ENCODE data around the gene SIGLEC9. TPM values are rescaled to one million over a fixed set of nuclear protein-coding genes. Genes with fewer than 3 reads are reported as not detected.

Gene SIGLEC9
- total RNA-seq, 4 donors from 2014 or later: 2.0 to 2.2 TPM; not detected in 2

DNA sequence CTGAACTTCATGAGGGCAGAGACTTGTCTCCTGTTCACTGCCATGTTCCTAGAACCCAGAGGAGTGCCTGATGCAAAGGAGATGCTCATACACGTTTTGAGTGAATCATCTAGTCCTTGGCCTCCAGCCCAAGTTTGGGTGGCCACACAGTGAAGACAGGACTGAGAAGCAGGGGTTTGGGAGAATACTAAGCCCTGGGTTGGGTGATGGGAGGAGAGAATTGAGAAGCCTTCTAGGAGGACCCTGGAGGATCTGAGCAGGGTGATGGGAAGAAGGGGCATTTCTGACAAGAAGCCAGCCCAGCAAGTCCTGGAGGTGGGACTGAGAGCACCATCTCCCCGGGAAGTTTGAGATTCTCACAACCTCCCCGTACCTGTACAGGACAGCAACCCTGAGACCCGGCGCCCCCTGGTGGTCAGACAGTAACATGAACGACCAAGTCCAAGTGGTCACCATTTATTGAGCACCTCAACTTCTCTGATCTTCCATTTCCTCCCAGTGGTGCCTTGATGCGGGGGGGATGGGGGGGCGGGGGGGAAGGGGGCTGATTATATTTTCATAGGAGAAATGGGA lies 27.5 kb upstream of the SIGLEC9 start:
- in situ Hi-C loops (cut with MboI; ENCODE audit: low pct_ligation_motif_present in 1 of 4, low pct_unique_long_range_greater_than_20kb in 1 of 4, low sequenced_read_pairs in 3 of 4): no loop called here
- H3K9me3 ChIP-seq: no peaks in the 10 kb centered on the region
- 0 to 5% methylated on average over 2 to 7 of the region's 8 CpGs for WGBS, 2 donors (ENCODE audit: low coverage in 1 of 2)
- intact Hi-C loops (cut with DNase I; ENCODE audit: low total_unique reads): no loop called here
- peak; percentile 61 for DNase-seq
- no peak overlapping the region for H3K27ac ChIP-seq
- H3K4me3 ChIP-seq: no peak overlapping the region
- H3K36me3 ChIP-seq: no peaks in the 10 kb centered on the region
- no peak for TF ChIP-seq EP300 (IDR thresholded peaks at IDR 0.05; ENCODE audit: low read depth)
- TF ChIP-seq, protein P1, sequence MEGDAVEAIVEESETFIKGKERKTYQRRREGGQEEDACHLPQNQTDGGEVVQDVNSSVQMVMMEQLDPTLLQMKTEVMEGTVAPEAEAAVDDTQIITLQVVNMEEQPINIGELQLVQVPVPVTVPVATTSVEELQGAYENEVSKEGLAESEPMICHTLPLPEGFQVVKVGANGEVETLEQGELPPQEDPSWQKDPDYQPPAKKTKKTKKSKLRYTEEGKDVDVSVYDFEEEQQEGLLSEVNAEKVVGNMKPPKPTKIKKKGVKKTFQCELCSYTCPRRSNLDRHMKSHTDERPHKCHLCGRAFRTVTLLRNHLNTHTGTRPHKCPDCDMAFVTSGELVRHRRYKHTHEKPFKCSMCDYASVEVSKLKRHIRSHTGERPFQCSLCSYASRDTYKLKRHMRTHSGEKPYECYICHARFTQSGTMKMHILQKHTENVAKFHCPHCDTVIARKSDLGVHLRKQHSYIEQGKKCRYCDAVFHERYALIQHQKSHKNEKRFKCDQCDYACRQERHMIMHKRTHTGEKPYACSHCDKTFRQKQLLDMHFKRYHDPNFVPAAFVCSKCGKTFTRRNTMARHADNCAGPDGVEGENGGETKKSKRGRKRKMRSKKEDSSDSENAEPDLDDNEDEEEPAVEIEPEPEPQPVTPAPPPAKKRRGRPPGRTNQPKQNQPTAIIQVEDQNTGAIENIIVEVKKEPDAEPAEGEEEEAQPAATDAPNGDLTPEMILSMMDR (IDR thresholded peaks at IDR 0.05): peak; percentile 40 to 68 (median 58)
- no peak for TF ChIP-seq POLR2AphosphoS5 (IDR thresholded peaks at IDR 0.05)
- TF ChIP-seq POLR2A (IDR thresholded peaks at IDR 0.05): no peak
- H3K27me3 ChIP-seq: no peaks in the 10 kb centered on the region
- H3K4me1 ChIP-seq: peaks cover 0 to 8% (median 0%) of the 10 kb centered on the region in 4 donors

DNA sequence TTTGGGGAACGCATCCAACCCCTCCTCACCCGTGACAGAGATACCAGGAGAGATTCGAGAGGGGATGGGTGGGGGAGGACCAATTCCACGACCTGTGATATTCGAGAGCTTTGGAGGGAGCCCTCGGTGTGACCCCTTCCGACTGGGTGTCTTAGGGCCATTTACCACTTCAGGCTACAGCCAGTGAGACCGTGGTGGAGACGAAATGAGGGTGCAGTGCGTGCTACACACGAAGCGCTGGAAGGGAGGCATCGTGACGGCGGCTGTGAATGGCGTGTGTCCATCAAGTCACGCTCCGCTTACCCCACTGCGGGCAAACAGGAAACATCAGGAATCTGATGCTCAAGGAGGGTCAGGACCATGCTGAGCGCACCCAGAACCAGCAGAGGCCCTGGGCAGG lies 26.9 kb upstream of the SIGLEC9 start:
- no peak for DNase-seq
- Histone ChIP-seq H3K36me3 (peaks cover 0 to 2% (median 0%) of the 10 kb centered on the region in 4 donors), H3K27me3 (no peaks in the 10 kb centered on the region), H3K4me1 (peaks cover 0 to 3% (median 0%) of the 10 kb centered on the region in 4 donors), H3K27ac (no peak overlapping the region), H3K9me3 (no peaks in the 10 kb centered on the region), H3K4me3 (no peak overlapping the region)
- TF ChIP-seq, protein P1 (IDR thresholded peaks at IDR 0.05): no peak
- TF ChIP-seq POLR2AphosphoS5 (IDR thresholded peaks at IDR 0.05) (no peak), POLR2A (IDR thresholded peaks at IDR 0.05) (no peak), EP300 (IDR thresholded peaks at IDR 0.05; ENCODE audit: low read depth) (no peak)
- 81 to 90% methylated on average over 8 to 20 of the region's 20 CpGs for WGBS, 2 donors (ENCODE audit: low coverage in 1 of 2)
- intact Hi-C loops (cut with DNase I; ENCODE audit: low total_unique reads) (no loop called here), in situ Hi-C loops (cut with MboI; ENCODE audit: low pct_ligation_motif_present in 1 of 4, low pct_unique_long_range_greater_than_20kb in 1 of 4, low sequenced_read_pairs in 3 of 4) (no loop called here)

DNA sequence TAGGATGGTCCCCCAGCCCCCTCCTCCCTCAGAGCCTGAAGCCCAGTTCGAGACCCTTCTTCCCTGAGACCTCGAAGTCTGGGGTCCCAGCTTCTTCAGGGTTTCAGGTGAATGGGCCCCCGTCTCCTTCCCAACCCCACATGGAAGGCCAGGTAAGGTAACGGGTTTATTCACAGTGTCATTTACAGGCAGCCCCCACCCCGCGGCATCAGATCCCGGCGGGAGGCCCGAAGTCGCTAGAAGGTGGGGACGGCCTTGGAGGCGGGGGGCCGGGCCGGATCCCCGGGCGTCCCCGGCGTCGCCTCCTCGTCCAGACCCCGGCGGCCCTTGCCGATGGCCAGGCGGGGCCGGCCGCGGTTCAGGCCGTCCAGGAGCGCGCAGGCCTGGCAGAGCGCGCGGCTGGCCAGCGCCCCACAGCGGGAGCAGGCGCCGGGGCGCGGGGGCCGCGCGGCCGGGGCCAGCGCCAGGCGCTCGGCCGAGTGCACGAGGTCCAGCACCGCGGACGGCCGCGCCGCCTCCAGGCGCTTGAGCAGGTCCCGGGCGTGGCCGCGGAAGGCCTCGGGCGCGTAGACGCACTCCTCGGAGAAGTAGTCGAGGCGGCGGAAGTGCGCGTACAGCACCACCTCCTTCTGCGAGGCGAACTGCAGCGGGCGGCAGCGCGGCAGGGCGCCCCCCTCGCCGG lies 26.2 kb upstream of the SIGLEC9 start:
- Histone ChIP-seq H3K27ac (peak overlapping the region in 2 of 4 donors; percentile 31 to 39), H3K4me1 (peaks cover 0 to 3% (median 0%) of the 10 kb centered on the region in 4 donors), H3K36me3 (peaks cover 0 to 5% (median 0%) of the 10 kb centered on the region in 4 donors), H3K4me3 (peak overlapping the region in 1 of 4 donors; percentile 17), H3K9me3 (no peaks in the 10 kb centered on the region), H3K27me3 (no peaks in the 10 kb centered on the region)
- 82% methylated on average over 73 of the region's 78 CpGs; no CpG with 5 or more reads in 1 of the 2 donors for WGBS, 2 donors (ENCODE audit: low coverage in 1 of 2)
- TF ChIP-seq POLR2AphosphoS5 (IDR thresholded peaks at IDR 0.05): no peak
- no peak for TF ChIP-seq POLR2A (IDR thresholded peaks at IDR 0.05)
- no peak for TF ChIP-seq EP300 (IDR thresholded peaks at IDR 0.05; ENCODE audit: low read depth)
- TF ChIP-seq, protein P1 (IDR thresholded peaks at IDR 0.05): no peak
- in situ Hi-C loops (cut with MboI; ENCODE audit: low pct_ligation_motif_present in 1 of 4, low pct_unique_long_range_greater_than_20kb in 1 of 4, low sequenced_read_pairs in 3 of 4): no loop called here
- DNase-seq: peak; percentile 20
- intact Hi-C loops (cut with DNase I; ENCODE audit: low total_unique reads): no loop called here

DNA sequence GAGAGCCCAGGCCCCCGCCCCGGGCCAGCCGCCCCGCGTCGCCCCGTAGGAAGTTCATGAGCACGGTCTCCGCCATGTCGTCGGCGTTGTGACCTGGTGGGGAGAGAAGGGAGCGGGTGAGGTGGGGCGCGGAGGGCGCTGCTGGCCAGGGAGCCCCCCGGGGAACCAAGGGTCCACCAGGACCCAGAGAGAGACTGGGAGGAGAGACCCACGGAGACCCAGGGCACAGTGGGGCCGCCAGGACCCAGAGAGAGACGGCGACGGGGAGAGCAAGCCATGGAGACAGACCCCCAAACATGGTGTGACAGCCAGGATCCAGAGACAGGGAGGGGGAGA lies 25.7 kb upstream of the SIGLEC9 start:
- no peak for DNase-seq
- WGBS, 2 donors (ENCODE audit: low coverage in 1 of 2): 83% methylated on average over 22 of the region's 22 CpGs; no CpG with 5 or more reads in 1 of the 2 donors
- Histone ChIP-seq H3K4me3 (peak overlapping the region in 1 of 4 donors; percentile 17), H3K27ac (peak overlapping the region in 2 of 4 donors; percentile 31 to 39), H3K4me1 (peaks cover 0 to 3% (median 0%) of the 10 kb centered on the region in 4 donors), H3K36me3 (peaks cover 0 to 8% (median 0%) of the 10 kb centered on the region in 4 donors), H3K9me3 (no peaks in the 10 kb centered on the region), H3K27me3 (no peaks in the 10 kb centered on the region)
- intact Hi-C loops (cut with DNase I; ENCODE audit: low total_unique reads) (no loop called here), in situ Hi-C loops (cut with MboI; ENCODE audit: low pct_ligation_motif_present in 1 of 4, low pct_unique_long_range_greater_than_20kb in 1 of 4, low sequenced_read_pairs in 3 of 4) (no loop called here)
- TF ChIP-seq POLR2AphosphoS5 (IDR thresholded peaks at IDR 0.05): no peak
- TF ChIP-seq POLR2A (IDR thresholded peaks at IDR 0.05): no peak
- TF ChIP-seq, protein P1 (IDR thresholded peaks at IDR 0.05): no peak
- no peak for TF ChIP-seq EP300 (IDR thresholded peaks at IDR 0.05; ENCODE audit: low read depth)

All from transverse colon (tissue), 4 donors.